Measurements from ENCODE around the gene PPP1R1B.

The PPP1R1B gene

GRCh38 chr17:39670746-39671145, 44.0 kb downstream of the PPP1R1B start:
- H3K4me3 ChIP-seq (ENCODE audit: low read depth, low read length), result no peak overlapping the region
- TF ChIP-seq, protein P1, sequence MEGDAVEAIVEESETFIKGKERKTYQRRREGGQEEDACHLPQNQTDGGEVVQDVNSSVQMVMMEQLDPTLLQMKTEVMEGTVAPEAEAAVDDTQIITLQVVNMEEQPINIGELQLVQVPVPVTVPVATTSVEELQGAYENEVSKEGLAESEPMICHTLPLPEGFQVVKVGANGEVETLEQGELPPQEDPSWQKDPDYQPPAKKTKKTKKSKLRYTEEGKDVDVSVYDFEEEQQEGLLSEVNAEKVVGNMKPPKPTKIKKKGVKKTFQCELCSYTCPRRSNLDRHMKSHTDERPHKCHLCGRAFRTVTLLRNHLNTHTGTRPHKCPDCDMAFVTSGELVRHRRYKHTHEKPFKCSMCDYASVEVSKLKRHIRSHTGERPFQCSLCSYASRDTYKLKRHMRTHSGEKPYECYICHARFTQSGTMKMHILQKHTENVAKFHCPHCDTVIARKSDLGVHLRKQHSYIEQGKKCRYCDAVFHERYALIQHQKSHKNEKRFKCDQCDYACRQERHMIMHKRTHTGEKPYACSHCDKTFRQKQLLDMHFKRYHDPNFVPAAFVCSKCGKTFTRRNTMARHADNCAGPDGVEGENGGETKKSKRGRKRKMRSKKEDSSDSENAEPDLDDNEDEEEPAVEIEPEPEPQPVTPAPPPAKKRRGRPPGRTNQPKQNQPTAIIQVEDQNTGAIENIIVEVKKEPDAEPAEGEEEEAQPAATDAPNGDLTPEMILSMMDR (IDR thresholded peaks at IDR 0.05; ENCODE audit: borderline replicate concordance, insufficient read depth, low read depth, low read length), result no peak

- TF ChIP-seq, protein P1 (IDR thresholded peaks at IDR 0.05; ENCODE audit: borderline replicate concordance, insufficient read depth, low read depth, low read length), result peak; percentile 62
- no peak overlapping the region for H3K4me3 ChIP-seq (ENCODE audit: low read depth, low read length)
These were observed 45.1 kb downstream of the PPP1R1B start for GRCh38 chr17:39671651-39672521.

DNA sequence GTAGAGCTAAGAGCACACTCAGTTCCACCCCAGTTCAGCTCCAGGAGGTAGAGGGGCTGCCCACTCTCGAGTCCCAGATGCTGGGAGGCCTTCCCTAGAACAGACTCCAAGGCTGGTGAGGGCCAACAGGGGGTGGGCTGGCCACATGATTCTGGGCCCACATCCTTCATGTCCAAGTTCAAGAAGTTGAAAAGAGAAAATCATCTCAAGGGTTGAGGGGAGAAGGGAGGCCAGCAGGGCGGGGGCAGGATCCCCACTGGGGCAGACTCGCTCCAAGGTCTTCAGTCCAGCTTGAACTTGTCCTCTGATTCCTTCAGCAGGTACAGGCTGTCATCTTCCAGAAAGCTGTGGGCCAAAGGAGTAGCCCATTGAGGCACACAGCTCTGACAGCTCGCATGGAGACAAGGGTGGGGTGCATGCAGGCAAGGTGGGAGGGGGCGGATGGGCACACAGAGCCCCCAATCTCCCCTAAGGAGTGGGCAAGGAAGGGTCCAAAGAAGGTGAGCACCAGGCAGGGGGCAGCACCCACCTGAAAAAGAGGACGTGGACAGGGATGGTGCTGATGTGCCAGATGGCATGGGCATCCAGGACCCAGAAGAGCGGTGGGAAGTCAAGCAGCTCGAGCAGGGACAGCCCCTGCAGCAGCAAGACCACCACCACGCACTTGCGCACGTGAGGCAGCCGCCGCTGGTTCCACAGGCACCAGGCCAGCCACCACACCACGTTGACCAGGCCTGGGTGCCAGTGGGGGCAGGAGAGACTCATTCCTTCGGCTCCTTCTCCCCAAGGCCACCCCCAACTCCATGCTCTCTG, 46.0 kb downstream of the PPP1R1B start:
- TF ChIP-seq, protein P1 (IDR thresholded peaks at IDR 0.05; ENCODE audit: borderline replicate concordance, insufficient read depth, low read depth, low read length), result no peak
- H3K4me3 ChIP-seq (ENCODE audit: low read depth, low read length), result no peak overlapping the region

DNA sequence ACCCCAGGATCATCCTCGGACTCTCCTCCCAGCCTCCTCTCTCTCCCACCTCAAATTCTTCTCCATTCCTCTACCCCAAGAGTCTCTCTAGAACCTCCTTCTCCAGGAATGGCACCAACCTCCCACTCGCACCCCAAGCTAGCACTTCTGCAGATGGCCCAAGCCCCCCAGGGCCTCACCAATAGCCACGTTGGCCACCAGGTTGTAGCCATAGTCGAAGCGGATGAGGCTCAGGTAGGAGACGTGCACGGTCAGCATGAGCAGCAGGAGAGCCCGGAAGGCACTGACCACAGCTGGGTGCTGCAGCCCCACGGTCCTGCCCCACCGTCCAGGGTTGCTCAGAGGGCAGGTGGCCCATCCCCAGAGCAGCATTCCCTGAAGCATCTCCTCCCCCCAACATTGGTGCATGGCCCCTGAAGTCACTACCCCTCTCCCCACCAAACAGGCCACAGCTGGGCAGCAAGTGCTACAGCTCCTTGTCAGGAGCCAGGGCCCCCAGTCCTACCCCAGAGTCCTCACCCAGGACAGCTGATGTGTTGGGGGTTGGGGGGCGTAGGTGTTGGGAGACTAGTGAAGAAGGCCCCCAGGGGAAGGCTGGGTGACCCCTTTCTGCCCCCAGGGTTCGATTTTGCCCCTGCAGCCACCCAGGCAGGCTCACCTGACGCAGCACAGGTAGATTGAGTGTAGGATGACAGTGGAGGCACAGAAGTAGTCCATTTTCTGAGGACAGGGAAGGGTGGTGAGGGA, 46.8 kb downstream of the PPP1R1B start:
- TF ChIP-seq, protein P1 (IDR thresholded peaks at IDR 0.05; ENCODE audit: borderline replicate concordance, insufficient read depth, low read depth, low read length), result no peak
- no peak overlapping the region for H3K4me3 ChIP-seq (ENCODE audit: low read depth, low read length)

DNA sequence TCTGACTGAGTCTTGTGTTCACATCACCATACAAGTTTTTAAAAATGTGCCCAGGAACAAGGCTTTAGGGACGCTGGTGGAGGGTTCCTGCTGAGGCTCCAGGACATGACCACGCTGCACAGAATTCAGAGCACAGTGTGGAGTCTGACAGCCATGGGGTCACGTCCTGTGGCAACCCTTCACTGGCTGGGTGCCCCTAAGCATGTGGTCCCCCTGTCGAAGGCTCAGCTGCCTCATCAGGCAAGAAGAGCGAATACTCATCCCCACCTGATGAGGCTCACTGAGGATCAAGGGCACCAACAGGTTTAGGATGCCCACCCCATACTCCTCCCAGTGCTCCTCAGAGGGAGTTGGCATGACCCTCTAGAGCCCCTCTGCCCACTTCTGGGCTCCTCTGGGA, 47.4 kb downstream of the PPP1R1B start:
- no peak overlapping the region for H3K4me3 ChIP-seq (ENCODE audit: low read depth, low read length)
- TF ChIP-seq, protein P1 (IDR thresholded peaks at IDR 0.05; ENCODE audit: borderline replicate concordance, insufficient read depth, low read depth, low read length), result no peak

GRCh38 chr17:39674702-39675389, 48.1 kb downstream of the PPP1R1B start:
- H3K4me3 ChIP-seq (ENCODE audit: low read depth, low read length), result no peak overlapping the region
- TF ChIP-seq, protein P1 (IDR thresholded peaks at IDR 0.05; ENCODE audit: borderline replicate concordance, insufficient read depth, low read depth, low read length), result no peak

Measured in GM12875 (cell line).